ENCODE measurements around the gene FPR1. TPM values are rescaled to one million over a fixed set of nuclear protein-coding genes. Genes with fewer than 3 reads are reported as not detected.

The FPR1 gene
- polyA plus RNA-seq, 3 donors = 0.72 to 1.8 (median 0.89) TPM

DNA sequence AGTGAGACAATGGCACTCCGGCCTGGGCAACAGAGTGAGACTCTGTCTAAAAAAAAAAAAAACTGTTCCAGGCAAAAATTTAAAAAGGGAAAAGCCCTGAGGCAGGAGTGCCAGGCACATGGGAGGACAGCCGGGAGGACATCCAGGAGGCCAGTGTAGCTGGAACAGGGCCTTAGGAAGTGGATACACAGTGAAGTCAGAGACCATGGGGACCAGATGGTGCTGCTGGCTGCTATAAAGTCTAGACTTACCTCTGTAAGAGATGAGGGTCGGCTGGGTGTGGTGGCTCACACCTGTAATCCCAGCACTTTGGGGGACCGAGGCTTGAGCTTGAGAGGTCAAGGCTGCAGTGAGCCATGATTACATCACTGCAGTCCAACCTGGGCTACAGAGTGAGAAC is 42.9 kb downstream of the FPR1 start:
- no peak for DNase-seq (ENCODE audit: low read depth in 3 of 3, low spot score in 2 of 3)

DNA sequence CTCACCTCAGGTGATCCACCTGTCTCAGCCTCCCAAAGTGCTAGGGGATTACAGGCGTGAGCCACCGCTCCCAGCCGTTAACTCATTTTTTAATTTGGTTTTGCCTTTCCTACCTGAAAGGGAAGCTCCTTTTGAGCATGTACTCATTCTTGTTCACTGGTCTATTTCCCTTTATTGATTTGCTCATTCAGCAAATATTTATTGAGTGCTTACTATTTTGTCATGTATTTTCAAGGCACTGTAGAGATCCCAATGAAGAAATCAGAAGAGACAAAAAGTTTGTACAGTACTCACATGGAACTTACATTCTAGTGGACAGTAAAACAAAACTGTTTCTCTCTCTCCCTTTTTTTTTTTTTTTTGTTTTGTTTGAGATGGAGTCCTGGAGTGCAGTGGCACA is 44.8 kb downstream of the FPR1 start:
- DNase-seq (ENCODE audit: low read depth in 3 of 3, low spot score in 2 of 3) = no peak

DNA sequence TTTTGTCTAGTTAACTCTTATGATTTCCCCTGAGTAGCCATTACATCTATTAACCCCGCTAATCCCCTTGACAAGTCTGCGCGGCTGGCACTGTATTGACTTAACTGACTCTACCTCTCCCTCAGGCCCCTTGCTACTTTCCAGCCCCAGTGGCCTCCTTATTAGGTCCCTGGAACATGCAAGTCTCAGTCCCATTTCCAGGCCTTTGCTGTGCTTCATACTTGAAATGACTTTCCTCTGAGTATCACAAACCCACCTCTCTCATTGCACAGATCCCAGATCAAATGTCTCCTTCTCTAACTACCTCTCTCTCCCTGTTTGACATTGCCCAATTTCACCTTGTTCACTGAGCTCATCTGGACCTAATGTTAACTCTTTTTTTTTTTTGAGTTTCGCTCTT is 45.4 kb downstream of the FPR1 start:
- no peak for DNase-seq (ENCODE audit: low read depth in 3 of 3, low spot score in 2 of 3)

DNA sequence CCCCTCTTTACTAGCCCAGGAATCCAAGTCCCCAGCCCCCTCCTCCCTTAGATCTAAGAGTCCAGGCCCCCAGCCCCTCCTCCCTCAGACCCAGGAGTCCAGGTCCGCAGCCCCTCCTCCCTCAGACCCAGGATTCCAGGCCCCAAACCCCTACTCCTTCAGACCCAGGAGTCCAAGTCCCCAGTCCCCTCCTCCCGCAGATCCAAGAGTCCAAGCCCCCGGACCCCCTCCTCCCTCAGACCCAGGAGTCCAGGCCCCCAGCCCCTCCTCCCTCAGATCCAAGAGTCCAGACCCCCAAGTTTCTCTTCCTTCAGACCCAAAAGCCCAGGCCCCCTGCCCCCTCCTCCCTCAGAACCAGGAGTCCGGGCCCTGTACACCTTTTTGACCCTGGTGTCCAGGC is 47.1 kb downstream of the FPR1 start:
- no peak for DNase-seq (ENCODE audit: low read depth in 3 of 3, low spot score in 2 of 3)

DNA sequence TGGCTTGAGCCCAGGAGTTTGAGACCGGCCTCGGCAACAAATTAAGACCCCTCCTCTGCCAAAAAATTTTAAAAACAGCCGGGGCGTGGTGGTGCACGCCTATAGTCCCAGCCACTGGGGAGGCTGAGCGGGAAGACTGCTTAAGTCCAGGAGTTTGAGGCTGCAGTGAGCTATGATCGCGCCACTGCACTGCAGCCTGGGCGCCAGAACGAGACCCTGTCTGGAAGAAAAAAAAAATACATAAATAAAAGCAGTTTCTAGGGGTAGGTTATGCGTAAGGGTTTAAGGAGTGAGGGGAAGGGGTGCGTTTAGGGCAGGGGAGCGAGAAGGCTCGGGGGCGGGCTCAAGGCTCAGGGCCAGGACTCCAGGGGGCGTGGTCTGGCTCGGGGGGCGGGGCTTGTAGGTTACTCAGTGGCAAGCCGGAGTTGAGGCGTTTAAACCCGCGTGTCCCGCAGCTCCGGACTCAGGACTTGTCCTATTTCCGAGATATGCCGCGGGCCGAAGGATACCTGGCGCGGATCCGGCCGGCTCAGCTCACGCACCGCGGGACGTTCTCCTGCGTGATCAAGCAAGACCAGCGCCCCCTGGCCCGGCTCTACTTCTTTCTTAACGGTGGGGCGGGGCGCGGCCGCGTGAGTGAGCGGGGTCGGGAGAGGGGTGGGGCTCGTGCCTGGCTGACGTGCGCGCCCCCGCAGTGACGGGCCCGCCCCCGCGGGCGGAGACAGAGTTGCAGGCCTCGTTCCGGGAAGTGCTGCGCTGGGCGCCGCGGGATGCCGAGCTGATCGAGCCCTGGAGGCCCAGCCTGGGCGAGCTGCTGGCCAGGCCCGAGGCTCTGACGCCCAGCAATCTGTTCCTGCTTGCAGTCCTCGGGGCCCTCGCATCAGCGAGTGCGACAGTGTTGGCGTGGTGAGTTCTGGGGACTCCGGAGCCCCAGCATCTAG is 47.8 kb downstream of the FPR1 start:
- DNase-seq (ENCODE audit: low read depth in 3 of 3, low spot score in 2 of 3) = peak in 1 of 3 donors; percentile 90

DNA sequence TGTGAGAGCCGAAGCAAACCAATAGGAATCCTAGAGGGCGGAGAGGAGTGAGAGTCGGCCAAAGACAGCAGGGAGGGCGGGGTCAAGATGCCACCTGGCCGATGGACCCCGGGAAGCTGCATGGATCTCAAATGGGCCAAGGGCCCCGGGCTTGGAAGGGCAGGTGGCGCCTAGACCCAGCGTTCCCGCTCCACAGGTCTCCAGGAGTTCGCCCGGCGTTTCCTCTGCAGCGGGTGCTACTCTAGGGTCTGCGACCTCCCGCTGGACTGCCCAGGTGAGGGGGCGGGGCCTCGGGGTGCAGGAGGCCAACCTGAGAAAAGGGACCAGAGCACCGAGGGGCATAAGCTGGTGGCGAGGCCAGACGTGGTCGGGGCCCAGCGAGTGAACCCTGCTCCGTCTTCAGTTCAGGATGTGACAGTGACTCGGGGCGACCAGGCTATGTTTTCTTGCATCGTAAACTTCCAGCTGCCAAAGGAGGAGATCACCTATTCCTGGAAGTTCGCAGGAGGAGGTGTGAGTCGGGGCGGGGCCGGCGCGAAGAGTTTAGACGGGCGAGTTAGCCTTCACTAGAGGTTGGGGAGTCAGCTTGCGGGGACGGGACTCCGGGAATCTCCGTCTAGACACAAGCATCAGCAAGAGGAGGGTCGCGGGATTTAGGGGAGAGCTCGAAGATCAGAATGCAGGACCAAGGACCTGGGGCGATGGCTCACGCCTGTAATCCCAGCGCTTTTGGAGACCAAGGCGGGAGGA is 48.7 kb downstream of the FPR1 start:
- no peak for DNase-seq (ENCODE audit: low read depth in 3 of 3, low spot score in 2 of 3)

DNA sequence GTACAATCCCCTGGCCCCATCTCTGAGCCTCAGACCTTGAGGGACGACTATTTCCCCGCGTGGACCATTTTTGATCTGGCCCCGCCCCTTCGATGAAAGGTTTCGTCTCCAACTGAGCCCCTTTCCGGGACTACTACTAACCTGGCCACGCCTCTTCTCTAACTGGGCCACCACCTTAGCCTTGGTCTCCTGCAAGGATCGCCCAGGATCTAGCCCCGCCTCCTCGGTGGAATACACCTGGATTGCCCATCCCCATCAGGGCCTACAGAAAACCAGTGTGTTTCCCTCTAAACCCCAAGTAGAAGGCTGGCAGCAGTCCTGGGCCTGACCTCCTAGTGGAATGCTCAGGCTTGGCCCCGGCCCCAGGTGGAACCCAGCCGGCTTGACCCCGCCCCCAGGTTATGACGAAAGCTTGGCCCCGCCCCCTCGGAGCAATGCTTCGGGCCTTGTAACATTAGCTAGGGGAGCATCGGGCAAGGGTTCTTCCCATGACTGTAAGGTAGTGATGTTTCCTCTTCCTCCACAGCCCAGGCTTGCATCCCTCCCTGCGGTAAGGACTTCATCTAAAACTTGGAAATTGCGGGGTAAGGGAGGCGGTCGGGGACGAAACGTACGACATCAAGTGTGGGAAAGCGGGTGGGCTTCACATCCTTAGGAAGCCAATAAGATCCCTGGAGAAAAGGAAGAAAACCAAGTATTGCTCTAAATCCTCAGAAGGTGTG is 49.4 kb downstream of the FPR1 start:
- DNase-seq (ENCODE audit: low read depth in 3 of 3, low spot score in 2 of 3) = no peak

DNA sequence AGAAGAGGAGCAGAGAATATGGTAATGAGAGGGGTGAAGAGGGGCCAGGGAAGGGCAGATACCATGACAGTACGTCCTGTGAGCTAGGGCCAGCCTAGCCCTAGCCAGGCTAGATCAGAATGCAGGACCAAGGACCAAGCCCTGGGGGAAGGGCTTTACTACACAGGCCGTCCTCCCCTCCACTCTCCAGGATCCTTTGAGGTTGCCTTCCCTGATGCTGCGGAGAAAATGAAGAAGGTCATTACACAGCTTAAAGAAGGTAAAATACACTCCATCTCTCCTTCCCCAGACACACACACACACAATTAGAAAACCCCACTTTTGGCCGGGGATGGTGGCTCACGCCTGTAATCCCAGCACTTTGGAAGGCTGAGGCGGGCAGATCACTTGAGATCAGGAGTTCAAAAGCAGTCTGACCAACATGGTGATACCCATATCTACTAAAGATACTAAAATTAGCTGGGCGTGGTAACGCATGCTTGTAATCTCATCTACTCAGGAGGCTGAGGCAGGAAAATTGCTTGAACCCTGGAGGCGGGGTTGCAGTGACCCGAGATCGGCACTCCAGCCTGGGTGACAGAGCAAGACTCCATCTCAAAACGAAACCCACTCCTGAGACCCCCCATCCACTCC is 50.1 kb downstream of the FPR1 start:
- no peak for DNase-seq (ENCODE audit: low read depth in 3 of 3, low spot score in 2 of 3)

DNA sequence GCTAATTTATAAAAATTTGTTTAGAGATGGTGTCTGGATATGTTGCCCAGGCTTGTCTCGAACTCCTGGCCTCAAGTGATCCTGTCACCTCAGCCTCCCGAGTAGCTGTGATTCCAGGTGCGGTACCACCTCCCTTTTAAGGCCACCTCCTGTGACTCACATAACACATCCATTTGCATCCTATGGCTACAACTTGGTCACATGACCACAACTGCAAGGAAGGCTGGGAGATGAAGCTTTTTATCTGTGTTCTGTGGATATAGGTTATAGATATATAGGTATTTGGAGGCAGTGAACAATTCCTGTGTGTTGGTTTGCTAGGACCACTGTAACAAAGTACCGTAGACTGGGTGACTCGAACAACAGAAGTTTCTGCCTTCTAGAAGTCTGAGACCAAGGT is 52.5 kb downstream of the FPR1 start:
- DNase-seq (ENCODE audit: low read depth in 3 of 3, low spot score in 2 of 3) = no peak

DNA sequence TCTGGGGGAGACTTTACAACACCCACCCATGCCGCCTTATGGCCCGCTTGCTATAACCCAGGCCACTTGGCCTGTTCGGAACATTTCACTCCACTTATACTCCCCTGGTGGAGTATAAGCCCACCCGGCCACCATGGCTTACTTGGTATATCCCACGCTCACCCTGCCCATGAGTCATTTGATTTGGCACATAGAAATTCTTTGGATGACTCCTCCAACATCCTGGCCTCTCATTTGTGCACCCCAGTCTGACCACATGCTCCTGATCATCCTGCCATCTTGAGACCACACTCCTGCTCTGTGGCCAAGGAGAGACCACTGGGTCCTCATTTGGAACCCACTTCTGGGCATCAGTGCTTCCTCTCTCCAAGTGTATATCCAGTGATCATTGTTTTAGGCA is 53.4 kb downstream of the FPR1 start:
- no peak for DNase-seq (ENCODE audit: low read depth in 3 of 3, low spot score in 2 of 3)

DNA sequence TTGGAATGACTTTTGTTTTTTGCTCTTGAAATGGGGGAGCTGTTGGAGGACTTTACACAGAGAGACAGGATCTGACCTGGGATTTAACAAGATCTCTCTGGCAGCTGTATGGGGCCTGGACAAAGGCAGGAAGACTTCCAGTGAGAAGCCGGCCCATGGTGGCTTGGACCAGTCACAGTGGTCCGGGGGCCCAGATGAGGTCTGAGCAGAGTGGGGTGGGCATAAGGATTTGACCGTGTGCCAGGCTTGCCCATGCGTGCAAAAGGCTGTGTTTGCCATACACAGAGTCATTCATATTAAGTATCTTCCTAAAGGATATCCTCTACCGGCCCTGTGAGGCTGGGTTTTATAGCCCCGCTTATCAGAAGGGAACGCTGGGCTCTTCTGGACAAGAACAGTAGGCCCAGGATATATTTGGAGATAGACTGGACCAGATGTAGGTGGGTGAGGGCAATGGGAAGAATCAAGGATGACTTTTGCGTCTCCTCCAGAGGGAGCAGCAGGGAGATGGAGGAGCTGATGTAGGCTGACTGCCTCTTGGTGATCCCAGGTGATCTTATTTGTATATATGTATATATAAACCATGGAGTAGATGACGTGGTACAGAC is 54.4 kb downstream of the FPR1 start:
- DNase-seq (ENCODE audit: low read depth in 3 of 3, low spot score in 2 of 3) = no peak

DNA sequence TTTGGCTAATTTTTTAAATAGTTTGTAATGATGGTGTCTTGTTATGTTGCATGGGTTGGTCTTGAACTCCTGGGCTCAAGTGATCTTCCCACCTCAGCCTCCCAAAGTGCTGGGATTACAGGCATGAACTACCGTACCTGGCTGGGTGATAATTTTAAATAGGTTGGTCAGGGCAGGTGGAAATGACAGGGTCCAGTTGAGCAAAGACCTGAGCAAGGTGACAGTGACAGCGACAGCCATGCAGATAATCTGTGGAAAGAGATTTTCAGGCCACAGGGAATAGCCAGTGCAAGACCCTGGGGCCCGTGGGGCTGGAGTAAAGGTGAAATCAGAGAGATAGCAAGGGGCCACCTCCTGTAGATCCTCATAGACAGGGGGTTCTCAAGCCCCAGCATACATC is 55.1 kb downstream of the FPR1 start:
- DNase-seq (ENCODE audit: low read depth in 3 of 3, low spot score in 2 of 3) = no peak

Other genes with a start within 250 kb of the FPR1 start
- under 1 TPM; 0.07 to 0.42 (median 0.12) TPM for gene SIGLEC6, start 220.2 kb downstream of the FPR1 start, polyA plus RNA-seq (ENCODE audit: insufficient read length in 3 of 3)
- 10 to 100 TPM; 16.4 to 19.7 (median 16.8) TPM for gene ZNF175, start 180.6 kb downstream of the FPR1 start, polyA plus RNA-seq (ENCODE audit: insufficient read length in 3 of 3)
- under 1 TPM in 2 of 3 donors, not detected in 1; 0.48 to 0.51 TPM for gene SIGLEC5, start 121.5 kb downstream of the FPR1 start, polyA plus RNA-seq (ENCODE audit: insufficient read length in 3 of 3)
- 1 to 10 TPM in 1 of 3 donors, under 1 TPM in 1, not detected in 1; 0.79 to 1.1 TPM for gene SIGLEC14, start 105.1 kb downstream of the FPR1 start, polyA plus RNA-seq (ENCODE audit: insufficient read length in 3 of 3)
- gene SPACA6, start 58.5 kb downstream of the FPR1 start, polyA plus RNA-seq (ENCODE audit: insufficient read length in 3 of 3) = 10 to 100 TPM; 11.6 to 15.5 (median 12.1) TPM
- not detected for gene HAS1, start 27.9 kb downstream of the FPR1 start, polyA plus RNA-seq (ENCODE audit: insufficient read length in 3 of 3)
- under 1 TPM in 2 of 3 donors, not detected in 1; 0.18 to 0.21 TPM for gene FPR2, start 9.3 kb upstream of the FPR1 start, polyA plus RNA-seq (ENCODE audit: insufficient read length in 3 of 3)
- gene FPR3, start 43.3 kb upstream of the FPR1 start, polyA plus RNA-seq (ENCODE audit: insufficient read length in 3 of 3) = under 1 TPM; 0.17 to 0.49 (median 0.34) TPM
- gene ZNF577, start 136.1 kb upstream of the FPR1 start, polyA plus RNA-seq (ENCODE audit: insufficient read length in 3 of 3) = 10 to 100 TPM; 38.8 to 50.2 (median 44.5) TPM
- gene ZNF649, start 153.1 kb upstream of the FPR1 start, polyA plus RNA-seq (ENCODE audit: insufficient read length in 3 of 3) = 10 to 100 TPM; 29.1 to 34.0 (median 33.0) TPM
- gene ZNF613, start 175.6 kb upstream of the FPR1 start, polyA plus RNA-seq (ENCODE audit: insufficient read length in 3 of 3) = 10 to 100 TPM; 12.3 to 16.9 (median 16.5) TPM
- 10 to 100 TPM; 18.8 to 22.8 (median 21.5) TPM for gene ZNF350, start 235.0 kb upstream of the FPR1 start, polyA plus RNA-seq (ENCODE audit: insufficient read length in 3 of 3)

Data from right renal cortex interstitium (tissue), 3 donors.